Smooth muscle cell (in vitro differentiated cells): ENCODE results near the gene AKAP12. TPM values are rescaled to one million over a fixed set of nuclear protein-coding genes. Genes with fewer than 3 reads are reported as not detected.

Experiments used
- DNase-seq: peaks from one replicate; lab custom pipeline; 2025; ENCODE audit not compliant: unreplicated experiment; lab: John Stamatoyannopoulos, UW
- H2AFZ ChIP-seq: fragments of 200-600 bp; sonication (generic); 2 replicates; pipeline ENCODE4 v1.6.0; 2016; ENCODE audit warnings: antibody characterized with exemption, low read depth, mild to moderate bottlenecking
- H3F3A ChIP-seq: fragments of 200-600 bp; sonication (generic); 2 replicates; pipeline ENCODE4 v1.6.0; 2017; ENCODE audit warnings: antibody characterized with exemption, low read depth
- H3K27ac ChIP-seq: fragments of 200-600 bp; sonication (generic); 2 replicates; pipeline ENCODE4 v1.5.1; 2016; ENCODE audit warnings: low read depth, mild to moderate bottlenecking
- H3K27me3 ChIP-seq: fragments of 200-600 bp; sonication (generic); 2 replicates; pipeline ENCODE4 v1.6.1; 2016; ENCODE audit warnings: low read depth, mild to moderate bottlenecking
- H3K36me3 ChIP-seq: fragments of 200-600 bp; sonication (generic); 2 replicates; pipeline ENCODE4 v1.5.1; 2016; ENCODE audit warnings: low read depth
- H3K4me1 ChIP-seq: fragments of 200-600 bp; sonication (generic); 2 replicates; pipeline ENCODE4 v1.5.1; 2016; ENCODE audit warnings: low read depth
- H3K4me2 ChIP-seq: fragments of 200-600 bp; sonication (generic); 2 replicates; pipeline ENCODE4 v1.6.0; 2016; ENCODE audit warnings: mild to moderate bottlenecking
- H3K4me3 ChIP-seq: fragments of 200-600 bp; sonication (generic); 2 replicates; pipeline ENCODE4 v1.5.1; 2016; ENCODE audit warnings: mild to moderate bottlenecking
- H3K79me2 ChIP-seq: fragments of 200-600 bp; sonication (generic); 2 replicates; pipeline ENCODE4 v1.6.0; 2016; ENCODE audit warnings: low read depth, mild to moderate bottlenecking
- H3K9ac ChIP-seq: fragments of 200-600 bp; sonication (generic); 2 replicates; pipeline ENCODE4 v1.6.0; 2016; ENCODE audit warnings: low read depth
- H3K9me3 ChIP-seq: fragments of 200-600 bp; sonication (generic); replicated peaks from 2 replicates; pipeline ENCODE4 v1.5.1; 2016; ENCODE audit warnings: low read depth
- H4K20me1 ChIP-seq: fragments of 200-600 bp; sonication (generic); 2 replicates; pipeline ENCODE4 v1.6.0; 2016; ENCODE audit warnings: low read depth
- CTCF ChIP-seq: fragments of 200-600 bp; sonication (generic); IDR thresholded peaks from 2 replicates; pipeline ENCODE4 v1.5.1; 2017; ENCODE audit warnings: borderline replicate concordance, mild to moderate bottlenecking, antibody characterized with exemption; ENCODE audit not compliant: insufficient read depth, poor library complexity, severe bottlenecking
- WGBS: methylation state at CpG from one replicate; pipeline ENCODE4 v1.1.7; 2016; ENCODE audit warnings: low lambda C conversion rate; 5-methylcytosine and 5-hydroxymethylcytosine counted together
- polyA plus RNA-seq: library from polyadenylated mRNA; unstranded; fragments of >200 nt; fragmentation: Nextera tagmentation; extraction: Ambion mirVana; gene quantifications from 2 replicates; pipeline ENCODE4 v1.2.1, GENCODE V29; 2016
- total RNA-seq: library from RNA; depleted of rRNA; stranded (reverse); fragments of >200 nt; gene quantifications from 2 replicates; pipeline ENCODE4 v1.2.3, GENCODE V29; 2014

Gene AKAP12
- total and polyA plus RNA-seq, 2 experiments from 2014 or later = 10.7 to 13.3 TPM

DNA sequence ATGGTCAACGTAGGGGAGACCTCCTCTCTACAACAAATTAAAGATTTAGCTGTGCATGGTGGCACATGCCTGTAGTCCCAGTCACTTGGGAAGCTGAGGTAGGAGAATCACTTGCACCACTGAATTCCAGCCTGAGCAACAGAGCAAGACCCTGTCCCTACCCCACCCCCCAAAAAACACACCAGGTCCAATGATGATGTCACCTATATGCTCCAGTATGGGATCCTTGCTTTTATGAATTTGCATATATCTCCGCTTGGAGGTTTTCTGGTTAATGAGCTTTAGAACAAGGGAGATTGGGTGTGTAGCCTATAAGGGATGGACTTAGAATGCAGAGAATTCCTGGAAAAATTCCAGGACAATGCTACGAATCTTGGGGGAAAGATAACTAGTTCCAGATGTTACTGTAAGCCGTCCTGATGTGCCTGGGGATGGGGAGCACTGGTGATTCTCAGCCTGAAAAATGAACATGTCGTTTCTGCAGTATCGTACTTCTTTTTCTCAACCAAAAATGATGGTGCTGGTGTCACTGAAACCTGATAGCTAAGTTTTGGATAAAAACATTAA, 90.4 kb downstream of the AKAP12 start:
- Histone ChIP-seq H3K27me3 (no peaks in the 10 kb centered on the region), H3K4me2 (peak overlapping the region; percentile 8), H3K79me2 (no peaks in the 10 kb centered on the region), H2AFZ (no peak overlapping the region), H3K9ac (no peak overlapping the region), H3K4me1 (peaks cover 4% of the 10 kb centered on the region), H4K20me1 (no peaks in the 10 kb centered on the region), H3K9me3 (no peaks in the 10 kb centered on the region), H3K4me3 (no peak overlapping the region), H3F3A (peaks cover 4% of the 10 kb centered on the region), H3K27ac (no peak overlapping the region), H3K36me3 (no peaks in the 10 kb centered on the region)
- WGBS = 32% methylated on average over 6 of the region's 6 CpGs
- DNase-seq = no peak
- TF ChIP-seq CTCF = no peak

DNA sequence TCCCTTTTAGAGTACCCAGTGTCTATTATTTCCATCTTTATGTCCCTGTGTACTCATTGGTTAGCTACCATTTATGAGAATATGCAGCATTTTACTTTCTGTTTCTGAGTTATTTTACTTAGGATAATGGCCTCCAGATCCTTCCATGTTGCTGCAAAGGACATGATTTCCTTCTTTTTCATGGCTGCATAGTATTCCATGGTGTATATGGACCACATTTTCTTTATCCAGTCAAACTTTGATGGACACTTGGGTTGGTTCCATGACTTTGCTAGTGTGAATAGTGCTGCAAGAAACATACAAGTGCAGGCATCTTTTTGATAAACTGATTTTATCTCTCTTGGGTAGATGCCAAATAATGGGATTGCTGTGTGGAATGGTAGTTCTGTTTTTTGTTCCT, 96.2 kb downstream of the AKAP12 start:
- H3K36me3 ChIP-seq = no peaks in the 10 kb centered on the region
- no peak overlapping the region for H2AFZ ChIP-seq
- H3K9ac ChIP-seq = no peak overlapping the region
- H3F3A ChIP-seq = no peaks in the 10 kb centered on the region
- H4K20me1 ChIP-seq = no peaks in the 10 kb centered on the region
- TF ChIP-seq CTCF = no peak
- no peaks in the 10 kb centered on the region for H3K9me3 ChIP-seq
- H3K4me3 ChIP-seq = no peak overlapping the region
- H3K79me2 ChIP-seq = no peaks in the 10 kb centered on the region
- no peaks in the 10 kb centered on the region for H3K4me1 ChIP-seq
- no peak overlapping the region for H3K4me2 ChIP-seq
- DNase-seq = no peak
- H3K27ac ChIP-seq = no peak overlapping the region
- H3K27me3 ChIP-seq = no peaks in the 10 kb centered on the region

GRCh38 chr6:151338651-151339200, 99.0 kb downstream of the AKAP12 start:
- H3K4me3 ChIP-seq = no peak overlapping the region
- no peaks in the 10 kb centered on the region for H3F3A ChIP-seq
- H3K27me3 ChIP-seq = no peaks in the 10 kb centered on the region
- no peak overlapping the region for H3K27ac ChIP-seq
- TF ChIP-seq CTCF = no peak
- no peaks in the 10 kb centered on the region for H4K20me1 ChIP-seq
- H3K79me2 ChIP-seq = no peaks in the 10 kb centered on the region
- H3K4me1 ChIP-seq = no peaks in the 10 kb centered on the region
- H3K36me3 ChIP-seq = no peaks in the 10 kb centered on the region
- no peak overlapping the region for H2AFZ ChIP-seq
- no peak overlapping the region for H3K4me2 ChIP-seq
- WGBS = 76% methylated on average over 11 of the region's 11 CpGs
- no peaks in the 10 kb centered on the region for H3K9me3 ChIP-seq
- DNase-seq = no peak
- no peak overlapping the region for H3K9ac ChIP-seq

- H3F3A ChIP-seq = no peaks in the 10 kb centered on the region
- no peaks in the 10 kb centered on the region for H3K27me3 ChIP-seq
- no peak for DNase-seq
- H3K9me3 ChIP-seq = no peaks in the 10 kb centered on the region
- no peak overlapping the region for H3K27ac ChIP-seq
- no peak overlapping the region for H2AFZ ChIP-seq
- no peak for TF ChIP-seq CTCF
- H4K20me1 ChIP-seq = no peaks in the 10 kb centered on the region
- H3K36me3 ChIP-seq = no peaks in the 10 kb centered on the region
- no peak overlapping the region for H3K4me2 ChIP-seq
- no peaks in the 10 kb centered on the region for H3K79me2 ChIP-seq
- H3K9ac ChIP-seq = no peak overlapping the region
- WGBS = 93% methylated on average over 4 of the region's 4 CpGs
- no peaks in the 10 kb centered on the region for H3K4me1 ChIP-seq
- H3K4me3 ChIP-seq = no peak overlapping the region
Measured at GRCh38 chr6:151339369-151339768, 99.6 kb downstream of the AKAP12 start.
